ENCODE measurements around the gene CCDC34. TPM values are rescaled to one million over a fixed set of nuclear protein-coding genes. Genes with fewer than 3 reads are reported as not detected.

Gene CCDC34
- total RNA-seq, 1 donor from 2014 or later: 32.2 TPM

DNA sequence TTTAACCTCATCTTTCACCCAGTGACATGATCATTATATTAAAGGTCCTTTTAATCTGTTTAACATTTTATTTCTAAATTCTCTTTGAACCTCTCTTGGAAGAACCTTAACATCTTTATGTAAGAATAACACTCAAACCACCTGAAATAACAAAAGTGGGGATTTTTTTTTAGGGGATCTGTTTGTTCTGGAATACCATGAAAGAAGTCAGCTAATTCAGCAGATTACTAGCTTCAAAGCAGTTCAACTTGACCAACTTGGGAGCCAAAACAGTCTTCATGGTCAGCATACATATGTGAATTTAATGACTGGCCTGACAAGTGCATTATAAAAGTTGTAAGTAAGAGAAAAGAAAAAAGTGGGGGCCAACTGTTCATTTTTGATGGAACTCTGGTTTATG, 52.3 kb downstream of the CCDC34 start:
- DNase-seq (ENCODE audit: low spot score, unreplicated experiment): no peak
- H3K36me3 Mint-ChIP-seq (ENCODE audit: insufficient read depth): peaks cover 4% of the 10 kb centered on the region
- TF ChIP-seq, protein P1, sequence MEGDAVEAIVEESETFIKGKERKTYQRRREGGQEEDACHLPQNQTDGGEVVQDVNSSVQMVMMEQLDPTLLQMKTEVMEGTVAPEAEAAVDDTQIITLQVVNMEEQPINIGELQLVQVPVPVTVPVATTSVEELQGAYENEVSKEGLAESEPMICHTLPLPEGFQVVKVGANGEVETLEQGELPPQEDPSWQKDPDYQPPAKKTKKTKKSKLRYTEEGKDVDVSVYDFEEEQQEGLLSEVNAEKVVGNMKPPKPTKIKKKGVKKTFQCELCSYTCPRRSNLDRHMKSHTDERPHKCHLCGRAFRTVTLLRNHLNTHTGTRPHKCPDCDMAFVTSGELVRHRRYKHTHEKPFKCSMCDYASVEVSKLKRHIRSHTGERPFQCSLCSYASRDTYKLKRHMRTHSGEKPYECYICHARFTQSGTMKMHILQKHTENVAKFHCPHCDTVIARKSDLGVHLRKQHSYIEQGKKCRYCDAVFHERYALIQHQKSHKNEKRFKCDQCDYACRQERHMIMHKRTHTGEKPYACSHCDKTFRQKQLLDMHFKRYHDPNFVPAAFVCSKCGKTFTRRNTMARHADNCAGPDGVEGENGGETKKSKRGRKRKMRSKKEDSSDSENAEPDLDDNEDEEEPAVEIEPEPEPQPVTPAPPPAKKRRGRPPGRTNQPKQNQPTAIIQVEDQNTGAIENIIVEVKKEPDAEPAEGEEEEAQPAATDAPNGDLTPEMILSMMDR (IDR thresholded peaks at IDR 0.05; ENCODE audit: unreplicated experiment): no peak
- no peaks in the 10 kb centered on the region for H3K9me3 Mint-ChIP-seq (ENCODE audit: low read depth)
- no peak overlapping the region for H3K27ac Mint-ChIP-seq
- no peak overlapping the region for H3K4me3 Mint-ChIP-seq (ENCODE audit: low read depth)
- peaks cover 20% of the 10 kb centered on the region for H3K4me1 Mint-ChIP-seq (ENCODE audit: low read depth)
- H3K27me3 Mint-ChIP-seq: no peaks in the 10 kb centered on the region

DNA sequence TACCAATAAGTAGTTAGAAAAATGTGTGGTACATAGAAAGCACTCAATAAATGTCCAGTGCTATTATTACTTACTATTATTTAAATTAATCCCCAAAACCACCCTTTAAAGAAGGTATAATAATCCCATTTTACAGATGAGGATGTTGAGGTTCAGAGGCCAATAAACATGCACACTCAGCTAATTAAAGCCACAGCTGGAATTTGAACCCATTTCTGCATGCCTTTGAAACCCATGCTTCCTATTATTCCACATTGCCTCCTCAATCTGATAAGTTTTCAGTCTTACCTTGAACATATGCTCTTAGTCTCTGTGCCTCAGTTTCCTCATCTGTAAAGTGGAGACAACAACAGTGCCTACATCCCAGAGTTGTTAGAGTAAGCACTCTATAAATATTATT, 52.8 kb downstream of the CCDC34 start:
- H3K4me1 Mint-ChIP-seq (ENCODE audit: low read depth): peaks cover 20% of the 10 kb centered on the region
- H3K9me3 Mint-ChIP-seq (ENCODE audit: low read depth): peaks cover 2% of the 10 kb centered on the region
- H3K36me3 Mint-ChIP-seq (ENCODE audit: insufficient read depth): peaks cover 6% of the 10 kb centered on the region
- no peak overlapping the region for H3K4me3 Mint-ChIP-seq (ENCODE audit: low read depth)
- no peak for DNase-seq (ENCODE audit: low spot score, unreplicated experiment)
- H3K27me3 Mint-ChIP-seq: no peaks in the 10 kb centered on the region
- TF ChIP-seq, protein P1 (IDR thresholded peaks at IDR 0.05; ENCODE audit: unreplicated experiment): no peak
- no peak overlapping the region for H3K27ac Mint-ChIP-seq

DNA sequence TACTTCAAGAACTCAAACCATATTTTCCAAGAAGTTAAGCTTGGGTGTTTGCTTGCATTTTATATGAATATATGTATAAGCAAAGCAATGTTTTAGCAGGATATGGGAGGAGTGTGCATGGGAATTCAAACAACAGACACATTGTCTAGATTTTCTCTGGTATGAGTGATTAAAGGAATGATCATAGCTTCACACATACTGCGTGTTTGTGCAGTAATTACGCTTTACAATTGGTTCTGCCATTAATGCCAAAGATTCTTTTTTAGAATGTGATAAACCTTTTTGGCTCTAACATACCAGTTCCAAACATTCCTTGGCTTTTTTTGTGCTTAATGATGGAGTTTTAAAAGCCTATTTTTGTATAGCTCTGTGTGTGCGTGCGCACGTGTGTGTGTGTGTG, 54.0 kb downstream of the CCDC34 start:
- H3K27ac Mint-ChIP-seq: no peak overlapping the region
- peaks cover 20% of the 10 kb centered on the region for H3K4me1 Mint-ChIP-seq (ENCODE audit: low read depth)
- peaks cover 7% of the 10 kb centered on the region for H3K36me3 Mint-ChIP-seq (ENCODE audit: insufficient read depth)
- peaks cover 4% of the 10 kb centered on the region for H3K9me3 Mint-ChIP-seq (ENCODE audit: low read depth)
- H3K27me3 Mint-ChIP-seq: no peaks in the 10 kb centered on the region
- DNase-seq (ENCODE audit: low spot score, unreplicated experiment): no peak
- TF ChIP-seq, protein P1 (IDR thresholded peaks at IDR 0.05; ENCODE audit: unreplicated experiment): no peak
- H3K4me3 Mint-ChIP-seq (ENCODE audit: low read depth): no peak overlapping the region

DNA sequence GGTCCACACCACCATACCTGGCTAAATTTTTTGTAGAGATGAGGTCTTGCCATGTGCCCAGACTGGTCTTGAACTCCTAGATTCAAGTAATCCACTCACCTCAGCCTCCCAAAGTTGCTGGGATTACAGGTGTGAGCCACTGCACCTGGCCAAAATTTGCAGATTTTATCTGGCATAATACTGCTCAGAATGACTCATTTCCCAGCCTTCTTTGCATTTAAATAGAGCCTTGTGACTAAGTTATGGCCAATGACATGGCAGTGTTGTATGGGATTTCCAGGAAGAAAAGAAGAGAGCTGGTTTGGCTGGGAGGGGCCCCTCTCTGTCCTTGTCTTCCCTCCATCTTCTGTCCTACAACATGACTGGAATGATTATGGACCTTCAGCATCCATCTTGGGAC, 55.8 kb downstream of the CCDC34 start:
- H3K27ac Mint-ChIP-seq: no peak overlapping the region
- peaks cover 10% of the 10 kb centered on the region for H3K4me1 Mint-ChIP-seq (ENCODE audit: low read depth)
- H3K27me3 Mint-ChIP-seq: no peaks in the 10 kb centered on the region
- H3K9me3 Mint-ChIP-seq (ENCODE audit: low read depth): peaks cover 16% of the 10 kb centered on the region
- peaks cover 12% of the 10 kb centered on the region for H3K36me3 Mint-ChIP-seq (ENCODE audit: insufficient read depth)
- TF ChIP-seq, protein P1 (IDR thresholded peaks at IDR 0.05; ENCODE audit: unreplicated experiment): no peak
- no peak for DNase-seq (ENCODE audit: low spot score, unreplicated experiment)
- no peak overlapping the region for H3K4me3 Mint-ChIP-seq (ENCODE audit: low read depth)

DNA sequence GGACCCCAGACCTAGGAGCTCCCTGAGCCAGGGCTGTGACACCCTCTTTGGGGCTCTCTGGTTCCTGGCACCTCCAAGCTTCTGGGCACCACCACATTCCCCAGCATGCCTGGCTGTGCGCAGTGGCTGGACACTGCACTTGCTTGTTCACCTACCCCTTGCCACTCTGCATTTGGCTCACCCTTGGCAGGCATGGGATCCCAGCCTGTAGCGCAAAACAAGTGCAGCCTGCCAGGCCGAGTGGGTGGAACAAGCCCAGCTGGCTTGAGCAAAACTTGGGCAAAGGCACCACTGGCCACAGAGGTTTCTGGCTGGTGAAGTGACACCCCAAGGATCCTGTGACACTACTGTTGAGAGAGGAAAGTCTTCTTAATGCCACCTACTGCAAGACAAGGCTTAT, 57.3 kb downstream of the CCDC34 start:
- Mint-ChIP-seq H3K4me3 (ENCODE audit: low read depth) (no peak overlapping the region), H3K36me3 (ENCODE audit: insufficient read depth) (peaks cover 12% of the 10 kb centered on the region), H3K4me1 (ENCODE audit: low read depth) (peaks cover 5% of the 10 kb centered on the region), H3K27me3 (no peaks in the 10 kb centered on the region), H3K9me3 (ENCODE audit: low read depth) (peaks cover 16% of the 10 kb centered on the region), H3K27ac (no peak overlapping the region)
- DNase-seq (ENCODE audit: low spot score, unreplicated experiment): no peak
- TF ChIP-seq, protein P1 (IDR thresholded peaks at IDR 0.05; ENCODE audit: unreplicated experiment): no peak

Measured in progenitor cell of endocrine pancreas (in vitro differentiated cells).